ENCODE measurements around the gene CFAP161. TPM values are rescaled to one million over a fixed set of nuclear protein-coding genes. Genes with fewer than 3 reads are reported as not detected.
"Not testable (repeated sequence)": the region's sequence is repeated elsewhere in the genome, so short reads cannot be mapped to it uniquely, and the experiment has no call there.

CFAP161 gene
- total and polyA plus RNA-seq, 4 donors = 2.4 to 11.2 (median 3.9) TPM

- Histone ChIP-seq H3K27me3 (ENCODE audit: control insufficient read depth in 3 of 3, insufficient read depth in 3 of 3, low read length in 2 of 3) (peaks cover 0 to 27% (median 18%) of the 10 kb centered on the region in 3 donors), H3K9me3 (ENCODE audit: control insufficient read depth in 4 of 4, insufficient read depth in 3 of 4, low read length in 3 of 4) (peaks cover 0 to 2% (median 0%) of the 10 kb centered on the region in 4 donors), H3K4me3 (no peak overlapping the region), H3K27ac (ENCODE audit: low read depth in 1 of 2, low read length in 1 of 2) (no peak overlapping the region), H3K4me1 (ENCODE audit: control insufficient read depth in 5 of 5, insufficient read depth in 5 of 5, low read length in 5 of 5) (peaks cover 0 to 4% (median 0%) of the 10 kb centered on the region in 5 donors), H3K36me3 (ENCODE audit: control insufficient read depth in 4 of 4, insufficient read depth in 4 of 4, low read length in 4 of 4) (no peaks in the 10 kb centered on the region), H3K9ac (ENCODE audit: insufficient read depth in 1 of 2, low read length in 2 of 2) (no peak overlapping the region)
- DNase-seq (no peak), ATAC-seq (ENCODE audit: insufficient read depth, low FRiP score) (no peak)
- 28 to 35% methylated on average over 41 to 42 of the region's 42 CpGs for WGBS, 2 donors
- TF ChIP-seq CTCF (IDR thresholded peaks at IDR 0.05; ENCODE audit: control extremely low read depth, extremely low read depth) = no peak
Observed at GRCh38 chr15:81118361-81118760, 15.7 kb upstream of the CFAP161 start.

GRCh38 chr15:81120069-81120468 is 14.0 kb upstream of the CFAP161 start:
- Histone ChIP-seq H3K4me1 (ENCODE audit: control insufficient read depth in 5 of 5, insufficient read depth in 5 of 5, low read length in 5 of 5) (peaks cover 0 to 2% (median 0%) of the 10 kb centered on the region in 5 donors), H3K27ac (ENCODE audit: low read depth in 1 of 2, low read length in 1 of 2) (no peak overlapping the region), H3K36me3 (ENCODE audit: control insufficient read depth in 4 of 4, insufficient read depth in 4 of 4, low read length in 4 of 4) (no peaks in the 10 kb centered on the region), H3K9me3 (ENCODE audit: control insufficient read depth in 4 of 4, insufficient read depth in 3 of 4, low read length in 3 of 4) (peaks cover 0 to 2% (median 0%) of the 10 kb centered on the region in 4 donors), H3K9ac (ENCODE audit: insufficient read depth in 1 of 2, low read length in 2 of 2) (no peak overlapping the region), H3K27me3 (ENCODE audit: control insufficient read depth in 3 of 3, insufficient read depth in 3 of 3, low read length in 2 of 3) (peaks cover 0 to 30% (median 18%) of the 10 kb centered on the region in 3 donors), H3K4me3 (no peak overlapping the region)
- no peak for TF ChIP-seq CTCF (IDR thresholded peaks at IDR 0.05; ENCODE audit: control extremely low read depth, extremely low read depth)
- no peak for DNase-seq
- ATAC-seq (ENCODE audit: insufficient read depth, low FRiP score) = no peak

DNA sequence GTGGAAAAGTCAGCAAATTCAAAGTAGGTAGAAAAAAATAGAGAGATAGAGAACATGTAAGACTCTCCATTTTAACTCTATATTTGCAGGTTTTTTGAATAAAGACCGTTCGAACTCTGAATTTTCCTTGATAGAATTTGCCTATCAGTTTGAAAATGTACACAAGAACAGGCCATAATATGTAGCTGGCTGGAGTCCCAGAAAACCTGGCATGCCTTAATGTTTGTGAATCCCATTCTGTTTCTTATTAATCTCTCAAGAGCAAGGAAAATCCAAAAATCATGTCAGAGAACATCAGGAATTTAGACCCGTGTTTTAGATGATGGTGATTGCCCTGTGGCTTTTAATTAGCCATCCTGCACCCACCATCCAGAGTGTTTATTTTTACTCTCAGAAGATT is 7.2 kb upstream of the CFAP161 start:
- ATAC-seq (ENCODE audit: insufficient read depth, low FRiP score) = no peak
- WGBS, 2 donors = 49 to 65% methylated on average over 3 of the region's 3 CpGs
- peak in 2 of 3 donors; percentile 50 to 76 for DNase-seq

GRCh38 chr15:81141478-81141877 is 7.4 kb downstream of the CFAP161 start:
- not testable (repeated sequence) for H3K27ac ChIP-seq (ENCODE audit: low read depth in 1 of 2, low read length in 1 of 2); H3K9ac ChIP-seq (ENCODE audit: insufficient read depth in 1 of 2, low read length in 2 of 2); H3K4me3 ChIP-seq; ATAC-seq (ENCODE audit: insufficient read depth, low FRiP score); H3K4me1 ChIP-seq (ENCODE audit: control insufficient read depth in 5 of 5, insufficient read depth in 5 of 5, low read length in 5 of 5); H3K36me3 ChIP-seq (ENCODE audit: control insufficient read depth in 4 of 4, insufficient read depth in 4 of 4, low read length in 4 of 4); DNase-seq; H3K9me3 ChIP-seq (ENCODE audit: control insufficient read depth in 4 of 4, insufficient read depth in 3 of 4, low read length in 3 of 4)
- 52 to 74% methylated on average over 6 of the region's 6 CpGs for WGBS, 2 donors
- peaks cover 0 to 10% (median 3%) of the 10 kb centered on the region in 3 donors for H3K27me3 ChIP-seq (ENCODE audit: control insufficient read depth in 3 of 3, insufficient read depth in 3 of 3, low read length in 2 of 3)

More for the DNA sequence above, 7.2 kb upstream of the CFAP161 start:
- H3K4me1 ChIP-seq (ENCODE audit: control insufficient read depth in 5 of 5, insufficient read depth in 5 of 5, low read length in 5 of 5) = no peaks in the 10 kb centered on the region
- H3K27ac ChIP-seq (ENCODE audit: low read depth in 1 of 2, low read length in 1 of 2) = no peak overlapping the region
- H3K27me3 ChIP-seq (ENCODE audit: control insufficient read depth in 3 of 3, insufficient read depth in 3 of 3, low read length in 2 of 3) = peaks cover 0 to 3% (median 0%) of the 10 kb centered on the region in 3 donors
- no peak for TF ChIP-seq CTCF (IDR thresholded peaks at IDR 0.05; ENCODE audit: control extremely low read depth, extremely low read depth)
- no peak overlapping the region for H3K4me3 ChIP-seq
- no peaks in the 10 kb centered on the region for H3K9me3 ChIP-seq (ENCODE audit: control insufficient read depth in 4 of 4, insufficient read depth in 3 of 4, low read length in 3 of 4)
- H3K9ac ChIP-seq (ENCODE audit: insufficient read depth in 1 of 2, low read length in 2 of 2) = no peak overlapping the region
- peaks cover 0 to 2% (median 0%) of the 10 kb centered on the region in 4 donors for H3K36me3 ChIP-seq (ENCODE audit: control insufficient read depth in 4 of 4, insufficient read depth in 4 of 4, low read length in 4 of 4)

All from lung (tissue), 12 donors.